ENCODE results near the gene PFKP.

PFKP gene

GRCh38 chr10:3117486-3117885 is 50.1 kb downstream of the PFKP start:
- DNase-seq, result no peak

GRCh38 chr10:3118641-3119091 is 51.3 kb downstream of the PFKP start:
- DNase-seq, result no peak

GRCh38 chr10:3119796-3120459 is 52.6 kb downstream of the PFKP start:
- DNase-seq, result peak; percentile 1

GRCh38 chr10:3122034-3122433 is 54.7 kb downstream of the PFKP start:
- no peak for DNase-seq

DNA sequence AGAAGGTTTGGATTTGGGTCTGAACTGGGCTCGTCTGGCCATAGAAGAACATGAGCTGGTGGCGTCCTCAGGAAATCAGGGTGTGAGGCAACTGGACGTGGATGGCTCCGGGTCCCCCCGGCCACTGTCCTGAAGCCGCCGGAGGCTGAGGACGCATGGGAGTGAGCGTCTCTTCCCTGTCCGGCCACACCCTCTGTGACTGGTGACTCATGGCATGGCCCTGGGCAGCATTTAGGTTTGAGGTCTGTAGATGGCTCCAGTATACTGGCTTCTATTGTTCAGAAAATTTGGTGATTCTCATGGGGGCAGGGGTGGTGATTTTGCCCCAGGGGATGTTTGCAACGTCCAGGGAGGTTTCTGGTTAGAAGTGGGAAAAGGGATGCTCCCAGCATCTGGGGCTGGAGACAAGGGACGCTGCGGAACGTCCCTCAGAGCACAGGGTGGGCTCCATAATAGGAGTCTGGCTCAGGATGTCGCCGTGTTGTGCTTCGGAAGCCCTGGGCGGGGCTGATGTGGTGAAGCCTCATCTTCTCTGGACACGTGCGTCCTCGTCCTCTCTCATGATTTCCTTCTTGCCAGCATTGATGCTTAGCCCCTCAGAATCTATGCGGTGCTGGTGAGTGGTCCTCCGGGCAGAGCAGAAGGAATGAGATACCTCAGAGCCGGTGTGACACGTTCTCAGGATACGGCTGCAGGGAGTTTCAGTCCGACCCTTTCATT is 55.3 kb downstream of the PFKP start:
- DNase-seq, result no peak

DNA sequence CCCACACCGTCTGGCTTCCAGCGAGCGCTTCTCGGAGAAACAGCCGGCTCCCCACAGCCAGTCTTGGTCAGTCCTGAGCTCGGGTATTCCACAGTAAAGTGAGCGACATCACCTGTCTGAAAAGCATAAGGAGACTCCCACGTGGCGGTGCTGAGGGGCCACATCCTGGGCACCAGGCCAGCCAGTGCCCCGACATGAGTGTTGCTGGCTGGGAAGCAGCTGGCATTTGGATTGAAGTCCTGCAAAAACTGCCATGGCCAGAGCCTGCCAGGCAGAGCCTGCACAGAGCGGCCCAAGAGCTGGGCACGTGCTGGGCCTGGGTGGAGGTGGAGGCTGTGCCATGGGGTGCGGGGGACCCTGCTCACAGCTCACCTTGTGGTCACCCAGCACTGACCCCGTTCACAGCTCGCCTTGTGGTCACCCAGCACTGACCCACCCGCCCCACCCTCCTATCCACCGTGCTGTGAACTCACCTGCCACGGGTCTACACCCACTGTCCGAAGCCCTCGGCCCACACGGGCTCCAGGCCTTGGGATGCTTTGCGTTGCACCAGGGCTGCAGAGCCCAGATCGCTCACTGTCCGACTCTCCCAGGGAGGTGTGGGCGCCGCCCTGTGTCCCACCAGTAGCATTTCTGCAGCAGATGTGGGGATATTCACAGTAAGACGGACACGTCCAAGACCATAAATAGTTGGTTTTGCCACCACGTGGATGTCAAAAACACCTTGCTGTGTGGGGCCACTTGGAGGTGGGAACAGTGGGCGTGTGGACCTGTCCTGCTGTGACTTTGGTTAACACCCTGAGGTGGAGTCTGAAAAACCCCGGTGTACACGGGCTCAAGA is 56.4 kb downstream of the PFKP start:
- no peak for DNase-seq

DNA sequence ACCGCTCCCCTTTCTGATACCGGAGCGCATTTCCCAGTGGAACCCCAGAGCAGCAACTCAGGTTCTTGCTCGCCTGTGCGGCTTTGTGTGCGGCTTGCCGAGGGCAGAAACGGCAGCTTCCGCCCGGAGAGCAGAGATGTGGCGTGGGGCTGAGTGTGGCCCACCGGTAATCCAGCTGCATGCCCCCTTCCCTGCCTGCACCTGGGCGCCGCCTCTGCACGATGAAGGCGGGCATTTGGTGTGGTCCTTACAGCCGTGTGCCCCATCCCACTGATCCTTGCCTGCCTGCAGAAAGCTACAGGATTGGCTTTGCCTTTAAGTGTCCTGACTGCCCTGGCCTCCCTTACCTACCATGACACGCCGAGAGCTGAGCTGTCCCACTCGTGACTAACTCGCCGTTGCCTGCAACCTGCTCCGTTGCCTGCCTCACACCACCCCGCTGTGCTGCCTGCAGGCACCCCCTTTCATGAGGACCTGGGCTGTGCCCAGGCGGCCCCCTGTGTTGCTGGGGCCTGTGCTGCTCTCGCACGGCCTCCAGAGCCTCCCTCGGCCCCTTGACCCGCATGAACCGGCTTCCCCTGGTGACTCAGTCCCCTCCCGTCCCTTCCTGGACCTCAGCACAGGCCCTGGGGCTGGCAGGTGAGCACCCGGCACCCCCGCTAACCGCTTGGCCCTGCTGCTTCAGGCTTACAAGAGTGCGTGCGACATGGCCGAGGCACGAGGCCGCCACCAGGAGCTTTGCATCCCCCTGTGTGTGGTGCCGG is 57.2 kb downstream of the PFKP start:
- DNase-seq, result no peak

- DNase-seq, result no peak
Observed at GRCh38 chr10:3125527-3126170, 58.3 kb downstream of the PFKP start.

DNA sequence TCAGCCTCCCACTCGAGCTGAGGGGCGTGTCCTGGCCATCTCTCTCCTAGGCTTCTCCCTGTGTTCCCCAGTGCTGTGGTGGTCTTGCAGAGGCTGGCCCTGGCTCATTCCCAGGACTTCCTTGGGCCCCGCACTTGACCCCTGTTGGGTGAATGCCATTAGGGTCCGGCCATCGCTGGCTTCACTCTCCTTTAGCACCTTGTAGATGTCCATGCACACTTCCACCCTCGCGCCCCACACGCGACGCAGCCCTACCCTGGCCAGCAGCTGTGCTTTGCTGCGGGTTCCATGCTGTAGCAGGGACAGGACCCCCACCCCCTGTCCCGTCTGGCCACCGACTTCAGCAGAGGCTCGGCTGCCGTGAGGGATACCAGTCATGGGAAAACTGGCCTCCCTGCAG is 58.9 kb downstream of the PFKP start:
- DNase-seq, result no peak

GRCh38 chr10:3126741-3127346 is 59.5 kb downstream of the PFKP start:
- DNase-seq, result peak; percentile 51

DNA sequence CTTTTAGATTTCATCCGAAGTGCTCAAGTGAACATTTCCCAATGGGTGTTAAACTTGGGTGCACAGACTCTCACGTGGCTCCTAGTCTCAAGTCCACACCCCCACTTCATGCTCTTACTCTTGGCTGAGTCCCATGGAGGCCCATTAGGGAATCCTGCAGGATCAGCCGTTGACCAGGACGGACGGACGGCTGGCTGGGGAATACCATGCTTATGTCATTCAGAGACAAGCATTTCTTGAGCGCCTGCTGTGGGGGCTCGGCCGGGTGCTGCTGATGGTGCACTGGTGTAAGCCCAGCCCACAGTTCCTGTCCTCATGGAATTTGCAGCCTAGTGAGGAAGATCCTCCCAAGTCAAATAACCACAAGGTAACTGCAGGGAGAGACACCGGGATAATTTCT is 60.6 kb downstream of the PFKP start:
- DNase-seq, result no peak

DNA sequence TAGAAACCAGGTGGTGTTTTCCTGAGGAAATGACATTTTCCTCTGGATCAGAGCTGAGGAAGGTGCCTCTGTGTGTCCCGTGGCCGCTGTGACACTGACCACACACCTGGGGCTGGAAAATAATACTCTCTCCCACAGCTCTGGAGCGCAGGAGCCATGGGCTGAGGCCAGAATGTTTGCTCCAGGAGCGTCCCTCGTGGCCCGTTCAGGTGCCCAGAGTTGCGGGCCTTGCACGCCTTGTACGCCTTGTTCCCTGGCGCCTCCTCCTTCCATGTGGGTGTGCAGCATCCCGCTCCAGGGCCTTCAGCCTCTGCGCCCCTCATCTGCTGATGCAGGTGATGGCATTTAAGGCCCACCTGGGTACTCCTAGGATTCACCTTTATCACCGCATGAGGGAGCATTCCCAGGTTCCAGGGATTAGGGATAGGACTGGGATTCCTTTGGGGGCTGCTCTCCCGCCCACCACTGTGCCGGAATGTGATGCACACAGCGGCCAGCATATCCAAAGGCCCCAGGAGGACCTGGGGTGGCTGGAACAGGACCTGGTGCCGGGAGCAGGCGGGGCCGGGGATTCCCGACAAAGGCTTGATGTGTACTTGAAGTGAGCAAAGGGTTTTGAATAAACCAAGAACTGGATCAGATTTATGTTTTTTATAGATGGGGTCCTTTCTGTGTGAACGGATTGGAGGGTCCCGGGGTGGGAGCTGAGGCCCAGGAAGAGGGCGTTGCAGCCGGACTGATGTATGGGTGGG is 61.2 kb downstream of the PFKP start:
- DNase-seq, result no peak

- no peak for DNase-seq
Observed at GRCh38 chr10:3129581-3130340, 62.4 kb downstream of the PFKP start.

DNA sequence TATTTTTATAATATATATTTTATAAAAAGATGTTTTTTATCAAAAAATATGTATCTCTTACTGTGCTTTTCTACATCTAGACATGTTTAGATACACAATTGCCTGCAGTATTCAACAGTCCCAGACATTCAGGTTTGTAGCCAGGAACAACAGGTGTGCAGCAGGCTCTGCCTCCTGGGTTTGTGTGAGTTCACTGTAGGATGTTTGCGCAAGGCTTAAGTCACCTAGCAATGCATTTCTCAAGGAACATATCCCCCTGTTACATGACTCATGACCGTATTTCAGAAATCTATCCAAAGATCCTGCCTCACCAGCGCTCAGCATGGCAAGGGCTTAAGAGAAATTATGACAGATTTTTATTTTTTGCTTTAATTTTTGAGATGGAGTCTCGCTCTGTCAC is 63.8 kb downstream of the PFKP start:
- DNase-seq, result no peak

DNA sequence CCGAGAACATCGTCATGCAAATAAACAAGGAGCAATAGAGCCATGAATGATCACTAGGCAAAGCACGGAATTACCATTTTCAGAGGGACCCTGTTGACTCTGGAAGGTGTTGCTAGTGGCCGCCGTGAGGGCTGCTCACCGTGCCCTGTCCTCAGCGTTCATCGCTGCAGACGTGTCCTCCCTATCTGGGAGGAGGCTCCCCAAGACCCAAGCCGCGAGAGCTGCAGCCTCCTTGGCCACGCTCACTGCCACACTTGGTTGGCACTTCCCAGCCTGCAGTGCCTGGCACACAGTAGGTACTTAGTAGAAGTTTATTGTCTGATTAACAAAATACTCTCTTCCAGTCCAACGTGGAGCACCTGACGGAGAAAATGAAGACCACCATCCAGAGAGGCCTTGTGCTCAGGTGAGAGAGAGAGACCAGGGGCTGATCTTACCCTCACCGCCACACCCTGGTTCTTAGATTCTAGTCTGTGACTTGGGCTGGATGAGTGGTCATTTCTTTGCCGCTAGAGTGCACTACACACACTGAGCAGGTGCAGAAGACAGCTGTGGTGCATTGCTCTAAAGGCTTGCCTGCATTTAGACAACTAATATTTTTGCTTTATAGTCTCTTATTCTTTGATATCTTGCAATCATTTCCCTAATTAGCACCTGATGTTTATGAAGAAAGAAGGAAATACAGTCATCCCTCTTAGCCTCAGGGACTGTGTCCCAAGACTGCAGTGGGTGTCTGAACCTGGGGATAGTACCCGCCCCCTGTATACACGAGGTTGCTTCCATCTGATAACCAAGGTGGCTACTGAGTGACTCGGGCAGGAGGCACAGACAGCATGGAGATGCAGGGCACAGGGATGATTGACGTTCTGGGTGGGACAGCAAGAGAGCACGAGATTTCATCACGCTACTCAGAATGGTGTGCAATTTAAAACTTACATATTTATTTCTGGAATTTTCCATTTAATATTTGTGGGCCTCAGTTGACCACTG is 65.0 kb downstream of the PFKP start:
- no peak for DNase-seq

DNA sequence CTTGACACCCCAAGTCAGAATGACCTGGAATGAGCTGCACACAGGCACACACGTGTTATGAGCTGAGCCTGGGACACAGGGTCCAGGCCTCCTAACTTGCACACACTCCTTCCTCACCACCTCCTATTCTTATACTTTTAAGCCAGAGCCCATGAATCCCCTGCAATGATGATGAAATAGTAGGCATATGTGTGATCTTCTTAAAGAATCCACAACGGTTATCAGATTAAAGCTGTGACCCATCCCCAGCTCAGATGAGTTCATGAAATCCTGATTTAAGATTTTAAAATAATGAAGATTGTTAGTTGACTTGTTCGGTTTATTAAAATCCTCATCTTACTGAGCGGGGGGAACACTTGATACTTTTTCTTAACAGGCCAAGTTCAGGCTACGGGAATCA is 66.6 kb downstream of the PFKP start:
- no peak for DNase-seq

DNA sequence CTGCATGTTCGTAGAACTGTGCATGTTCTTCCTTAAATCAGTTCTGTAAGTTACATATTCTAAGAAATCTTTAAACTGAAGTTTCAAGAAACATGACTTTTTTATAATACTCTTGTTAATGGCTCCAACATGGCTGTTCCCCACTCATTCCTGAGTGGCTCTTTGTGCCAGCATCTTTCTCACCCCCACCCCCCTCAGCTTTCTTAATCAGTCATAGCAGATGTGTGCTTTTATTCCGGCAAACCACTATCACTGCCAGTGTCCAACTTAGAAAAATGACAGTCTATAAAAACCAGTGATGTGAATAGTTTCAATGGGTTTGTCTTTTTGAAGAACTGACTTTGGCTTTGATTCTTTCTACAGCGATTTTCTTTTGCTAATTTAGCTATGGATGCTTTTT is 67.7 kb downstream of the PFKP start:
- DNase-seq, result no peak

DNA sequence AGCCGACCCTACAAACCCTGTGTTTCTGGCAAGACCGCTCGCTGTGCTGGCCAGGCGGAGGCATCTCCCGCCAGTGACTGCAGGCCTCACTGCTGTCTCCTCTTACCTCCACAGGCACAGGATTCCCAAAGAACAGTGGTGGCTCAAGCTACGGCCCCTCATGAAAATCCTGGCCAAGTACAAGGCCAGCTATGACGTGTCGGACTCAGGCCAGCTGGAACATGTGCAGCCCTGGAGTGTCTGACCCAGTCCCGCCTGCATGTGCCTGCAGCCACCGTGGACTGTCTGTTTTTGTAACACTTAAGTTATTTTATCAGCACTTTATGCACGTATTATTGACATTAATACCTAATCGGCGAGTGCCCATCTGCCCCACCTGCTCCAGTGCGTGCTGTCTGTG is 69.0 kb downstream of the PFKP start:
- no peak for DNase-seq

All from NCI-H2227 treated with DMSO at 0.1 percent for 48 hours (cell line).